Kidney glomerular epithelial cell (primary cell): ENCODE data around the gene ATP13A3.
"Not testable (repeated sequence)": the region's sequence is repeated elsewhere in the genome, so short reads cannot be mapped to it uniquely, and the experiment has no call there.

Experiments used
- DNase-seq: peaks from one replicate; lab custom pipeline; 2025; lab: John Stamatoyannopoulos, UW

Gene ATP13A3

DNA sequence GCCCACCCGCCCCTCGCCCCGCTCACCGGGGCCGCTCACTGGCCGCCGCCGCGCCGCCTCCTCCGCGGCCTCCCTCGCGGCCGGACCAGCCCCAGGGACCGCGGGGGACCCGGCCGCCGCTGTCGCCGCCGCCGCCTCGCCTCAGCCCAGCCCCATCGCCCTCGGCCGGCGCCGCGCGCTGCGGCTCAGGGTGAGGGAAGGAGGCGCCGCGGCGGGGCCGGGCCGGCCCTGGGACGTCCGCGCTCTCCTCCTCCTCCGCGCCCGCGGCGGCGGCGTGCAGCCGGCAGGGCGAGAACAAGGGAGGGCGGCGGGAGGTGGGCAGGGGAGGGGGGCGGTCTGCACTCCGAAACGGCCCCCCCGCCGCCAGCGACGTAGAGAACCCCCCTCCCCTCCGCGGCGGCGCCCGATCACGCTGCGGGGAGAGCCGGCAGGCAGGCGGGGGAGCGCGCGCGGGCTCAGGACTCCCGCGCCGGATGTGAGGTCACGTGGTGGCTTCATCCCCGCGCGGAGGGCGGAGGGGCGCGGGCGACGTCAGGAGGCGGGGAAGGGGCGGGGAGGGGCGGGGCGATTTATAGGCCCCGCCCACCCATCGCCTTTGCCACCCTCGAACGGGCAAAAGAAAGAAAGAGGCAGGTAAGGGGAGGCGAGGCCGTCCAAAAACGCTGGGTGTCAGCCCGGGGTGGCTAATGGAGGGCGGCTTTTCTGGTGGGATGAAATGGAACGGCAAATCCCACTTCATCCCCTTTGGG is at the start of gene ATP13A3:
TSS of gene ATP13A3 (minus strand) at position 463 of the 749 bp plus-strand sequence. CDS start 24,812 bp downstream, outside the sequence.
- DNase-seq: peak; percentile 62

DNA sequence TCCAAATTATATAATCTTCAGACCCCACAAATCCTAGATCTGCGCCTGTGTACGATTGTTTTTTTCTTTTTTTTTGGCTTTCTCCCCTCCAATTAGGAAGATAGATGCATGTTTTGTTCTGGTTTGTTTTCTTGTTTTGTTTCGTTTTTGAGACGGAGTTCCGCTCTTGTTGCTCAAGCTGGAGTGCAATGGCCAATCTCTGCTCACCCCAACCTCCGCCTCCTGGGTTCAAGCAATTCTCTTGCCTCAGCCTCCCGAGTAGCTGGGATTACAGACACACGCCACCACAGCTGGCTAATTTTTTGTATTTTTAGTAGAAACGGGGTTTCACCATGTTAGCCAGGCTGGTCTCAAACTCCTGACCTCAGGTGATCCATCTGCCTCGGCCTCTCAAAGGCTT is 48.4 kb upstream of the ATP13A3 start:
- not testable (repeated sequence) for DNase-seq

DNA sequence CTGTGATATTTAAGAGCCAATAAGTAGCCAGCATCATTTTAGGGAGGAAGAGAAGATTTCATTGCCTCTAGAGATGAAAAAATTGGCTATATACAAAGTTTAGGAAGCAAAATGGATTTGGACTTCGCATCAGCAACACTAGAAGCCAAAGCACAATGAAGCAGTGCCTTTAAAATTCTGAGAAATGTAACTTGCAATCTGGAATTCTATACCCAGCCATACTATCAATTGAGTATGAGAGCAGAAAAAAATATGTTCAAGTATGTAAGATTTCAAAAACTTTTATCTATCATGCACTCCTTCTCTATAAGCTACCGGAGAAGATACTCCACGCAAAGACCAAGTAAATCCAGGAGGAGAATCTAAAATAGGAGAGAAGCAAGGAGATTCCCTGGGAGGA is 47.4 kb upstream of the ATP13A3 start:
- no peak for DNase-seq

DNA sequence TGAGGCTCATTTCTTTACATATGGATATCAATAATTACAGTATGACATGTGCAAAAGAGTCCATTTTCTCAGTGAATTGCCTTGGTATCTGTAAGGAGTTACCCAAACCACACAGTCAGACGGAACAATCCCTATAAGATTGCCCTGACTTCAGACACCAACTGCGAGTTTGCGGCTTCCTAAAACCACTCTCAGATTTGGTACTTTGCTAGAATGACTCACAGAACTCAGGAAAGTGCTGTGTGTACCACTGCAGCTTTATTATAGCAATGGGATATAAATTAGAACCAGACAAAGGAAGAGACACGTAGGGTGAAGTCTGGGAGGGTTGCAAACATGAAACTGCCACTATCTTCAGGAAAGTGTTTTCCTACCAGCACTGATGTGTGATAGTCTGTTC is 45.8 kb upstream of the ATP13A3 start:
- no peak for DNase-seq

DNA sequence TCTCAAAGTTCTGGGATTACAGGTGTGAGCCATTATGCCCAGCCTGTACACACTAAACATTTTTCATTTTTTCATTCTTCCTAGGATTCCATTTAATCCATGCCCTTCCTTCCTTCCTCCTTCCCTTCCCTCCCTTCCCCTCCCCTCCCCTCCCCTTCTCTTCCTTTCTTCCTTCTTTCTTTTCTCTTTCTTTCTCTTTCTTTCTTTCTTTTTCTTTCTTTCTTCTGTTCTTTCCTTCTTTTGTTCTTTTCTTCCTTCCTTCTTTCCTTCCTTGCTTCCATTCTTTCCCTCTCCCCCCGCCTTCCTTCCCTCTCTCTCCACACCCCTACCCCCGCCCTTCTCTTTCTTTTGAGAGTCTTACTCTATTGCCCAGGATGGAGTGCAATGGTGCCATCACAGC is 40.9 kb upstream of the ATP13A3 start:
- DNase-seq: no peak

DNA sequence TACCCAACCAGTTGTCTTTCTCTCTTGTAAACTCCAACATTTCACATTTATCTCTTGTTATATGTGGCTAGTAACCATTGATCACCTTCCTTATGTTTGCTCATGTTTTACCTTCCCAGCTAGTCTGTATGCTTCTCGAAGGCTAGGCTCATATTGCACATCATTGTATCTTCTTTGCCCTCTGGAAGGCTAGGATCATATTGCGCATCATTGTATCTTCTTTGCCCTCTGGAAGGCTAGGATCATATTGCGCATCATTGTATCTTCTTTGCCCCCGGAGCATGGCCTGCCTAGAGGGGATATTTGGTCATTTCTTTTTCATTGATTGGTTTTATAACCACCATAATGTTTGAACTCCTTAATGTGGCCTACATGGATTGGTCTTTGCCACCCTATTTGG is 39.4 kb upstream of the ATP13A3 start:
- no peak for DNase-seq

DNA sequence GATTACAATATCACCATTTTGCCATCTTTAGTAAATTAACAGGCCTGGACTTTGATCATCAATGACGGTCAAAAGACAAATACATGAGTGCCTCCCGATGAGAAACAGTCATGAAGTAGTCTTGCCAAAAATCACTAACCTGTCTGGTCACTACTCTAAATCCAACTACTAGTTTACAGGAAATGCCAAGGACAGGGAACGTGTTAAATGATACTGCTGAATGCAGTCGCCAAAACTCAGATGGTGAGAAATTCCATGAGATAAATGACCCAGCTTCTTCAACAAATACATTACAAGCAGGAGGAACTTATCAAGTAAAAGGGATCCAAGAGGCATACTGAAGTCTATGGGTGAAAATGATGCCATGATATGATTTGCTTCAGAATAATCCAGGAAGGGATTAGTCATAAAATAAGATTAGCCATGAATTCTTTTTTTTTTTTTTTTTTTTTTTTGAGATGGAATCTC is 35.8 kb upstream of the ATP13A3 start:
- DNase-seq: no peak

DNA sequence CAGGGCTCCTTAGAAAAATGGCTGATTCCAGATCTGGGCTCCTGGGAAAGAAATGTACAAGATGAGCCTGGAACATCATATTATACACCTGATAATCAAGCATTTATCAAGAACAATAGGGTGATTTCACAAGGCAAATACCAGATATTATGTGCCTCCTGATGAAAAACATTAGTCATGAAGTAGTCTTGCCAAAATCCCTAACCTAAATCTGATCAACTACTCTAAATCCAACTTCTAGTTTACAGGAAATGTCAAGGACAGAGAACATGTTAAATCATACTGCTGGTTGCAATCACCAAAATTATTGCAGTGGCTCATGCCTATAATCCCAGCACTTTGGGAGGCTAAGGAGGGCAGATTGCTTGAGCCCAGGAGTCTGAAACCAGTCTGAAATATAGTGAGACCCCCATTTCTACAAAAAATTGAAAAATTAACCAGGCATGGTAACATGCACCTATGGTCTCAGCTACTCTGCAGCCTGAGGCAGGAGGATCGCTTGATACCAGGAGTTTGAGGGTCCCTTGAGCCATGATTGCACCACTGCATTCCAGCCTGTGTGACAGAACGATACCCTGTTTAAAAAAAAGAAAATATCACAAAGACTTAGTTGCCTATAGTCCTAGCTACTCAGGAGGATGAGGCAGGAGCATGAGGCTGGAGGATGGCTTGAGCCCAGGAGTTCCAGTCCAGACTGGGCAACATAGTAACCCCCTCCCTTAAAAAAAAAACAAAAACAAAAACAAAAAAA is 34.9 kb upstream of the ATP13A3 start:
- peak; percentile 11 for DNase-seq

DNA sequence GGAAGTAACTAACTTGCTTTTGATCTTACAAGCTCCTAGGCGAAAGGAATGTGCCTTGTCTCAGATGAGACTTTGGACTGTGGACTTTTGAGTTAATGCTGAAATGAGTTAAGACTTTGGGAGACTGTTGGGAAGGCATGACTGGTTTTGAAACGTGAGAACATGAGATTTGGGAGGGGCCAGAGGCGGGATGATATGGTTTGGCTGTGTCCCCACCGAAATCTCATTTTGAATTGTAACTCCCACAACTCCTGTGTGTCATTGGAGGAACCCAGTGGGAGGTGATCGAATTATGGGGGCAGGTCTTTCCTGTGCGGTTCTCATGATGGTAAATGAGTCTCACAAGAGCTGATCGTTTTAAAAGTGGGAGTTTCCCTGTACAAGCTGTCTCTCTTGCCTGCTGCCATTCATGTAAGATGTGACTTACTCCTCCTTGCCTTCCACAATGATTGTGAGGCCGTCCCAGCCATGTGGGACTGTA is 33.9 kb upstream of the ATP13A3 start:
- peak; percentile 33 for DNase-seq

DNA sequence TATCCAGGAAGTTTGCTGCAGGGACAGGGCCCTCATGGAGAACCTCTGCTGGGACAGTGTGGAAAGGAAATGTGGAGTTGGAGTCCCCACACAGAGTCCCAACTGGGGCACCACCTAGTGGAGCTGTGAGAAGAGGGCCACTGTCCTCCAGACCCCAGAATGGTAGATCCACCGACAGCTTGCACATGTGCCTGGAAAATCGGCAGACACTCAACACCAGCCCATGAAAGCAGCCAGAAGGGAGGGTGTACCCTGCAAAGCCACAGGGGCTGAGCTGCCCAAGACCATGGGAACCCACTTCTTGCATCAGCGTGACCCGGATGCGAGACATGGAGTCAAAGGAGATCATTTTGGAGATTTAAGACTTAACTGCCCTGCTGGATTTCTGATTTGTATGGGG is 33.4 kb upstream of the ATP13A3 start:
- not testable (repeated sequence) for DNase-seq

DNA sequence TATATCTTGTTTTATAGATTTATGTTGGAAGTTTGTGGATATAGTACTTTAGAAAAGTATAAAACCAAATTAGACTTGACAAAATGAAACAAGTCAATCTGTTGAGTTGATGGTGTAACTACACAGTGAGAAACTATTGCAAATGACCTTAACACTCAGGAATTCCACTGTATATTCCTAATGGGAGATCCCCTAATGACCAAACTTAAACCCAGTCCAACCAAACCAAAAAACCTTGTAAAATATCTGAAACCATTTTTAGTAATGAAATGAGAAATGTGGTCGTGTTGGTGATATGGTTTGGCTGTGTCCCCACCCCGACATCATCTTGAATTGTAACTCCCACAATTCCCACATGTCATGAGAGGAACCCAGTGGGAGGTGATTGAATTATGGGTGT is 31.9 kb upstream of the ATP13A3 start:
- DNase-seq: peak; percentile 36

DNA sequence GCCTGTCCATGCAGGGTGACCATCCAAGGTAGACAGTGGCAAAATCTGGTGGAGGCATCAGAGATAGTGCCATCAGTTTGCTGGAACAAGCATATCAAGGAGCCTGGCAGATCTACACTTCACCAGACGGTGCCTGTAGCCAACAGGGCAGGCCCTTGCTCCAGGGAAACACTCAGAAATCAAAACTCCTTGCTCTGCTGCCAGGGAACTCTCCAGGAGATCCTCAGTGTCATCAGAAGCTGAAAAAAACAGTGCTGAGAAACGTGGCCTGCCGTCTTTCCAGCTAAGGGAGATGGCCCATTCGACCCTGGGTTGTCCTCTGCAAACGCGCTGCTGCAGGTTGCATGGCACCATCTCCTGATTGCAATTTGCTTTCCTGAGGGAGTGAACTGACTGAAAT is 30.5 kb upstream of the ATP13A3 start:
- no peak for DNase-seq

DNA sequence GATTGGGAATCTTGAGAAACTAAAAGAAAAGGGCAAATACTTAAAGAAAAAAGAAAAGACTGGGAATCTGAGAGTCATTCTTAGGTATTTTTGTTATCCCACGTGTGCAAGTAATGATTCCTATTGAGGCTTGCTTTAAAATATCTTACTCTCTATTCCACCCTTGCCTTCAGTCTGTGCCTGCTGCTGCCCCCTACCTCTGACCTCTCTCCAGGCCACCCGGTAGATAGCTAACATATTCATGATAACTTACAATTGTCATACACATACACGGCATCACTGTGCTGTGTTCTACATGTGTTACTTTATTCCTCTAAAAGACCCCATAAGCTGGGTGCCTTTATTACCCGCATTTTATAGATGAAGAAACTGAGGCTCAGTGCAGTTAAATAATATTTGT is 27.8 kb upstream of the ATP13A3 start:
- DNase-seq: no peak

DNA sequence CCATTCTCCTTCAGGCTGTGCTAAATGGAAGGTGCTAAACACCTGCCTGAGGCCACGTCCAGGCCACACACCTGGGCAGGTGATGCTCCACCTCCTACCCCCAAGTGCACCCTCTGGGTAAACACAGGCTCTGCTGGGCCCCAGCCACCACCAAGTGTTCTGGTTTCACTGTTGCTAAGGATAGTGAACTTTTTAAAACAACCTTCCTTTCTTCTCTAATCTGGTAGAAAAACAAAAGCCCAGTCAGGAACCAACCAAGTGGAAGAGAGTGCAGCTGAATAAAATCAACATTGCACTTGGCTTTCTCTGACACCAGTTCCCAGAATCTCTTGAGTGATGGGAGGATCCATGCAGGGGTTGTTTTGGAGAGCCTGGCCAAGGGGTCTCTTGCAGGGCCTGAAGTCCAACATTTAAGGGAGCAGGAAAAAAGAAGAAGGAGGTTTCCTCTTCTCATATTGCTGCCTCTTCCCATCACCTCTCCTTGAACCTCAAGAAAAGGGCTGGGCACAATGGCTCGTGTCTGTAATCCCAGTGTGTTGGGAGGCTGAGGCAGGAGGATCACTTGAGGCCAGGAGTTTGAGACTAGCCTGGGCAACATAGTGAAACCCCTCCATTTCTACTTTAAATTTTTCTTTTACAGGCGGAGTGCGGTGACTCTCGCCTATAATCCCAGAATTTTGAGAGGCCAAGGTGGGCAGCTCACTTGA is 26.2 kb upstream of the ATP13A3 start:
- DNase-seq: peak; percentile 70

DNA sequence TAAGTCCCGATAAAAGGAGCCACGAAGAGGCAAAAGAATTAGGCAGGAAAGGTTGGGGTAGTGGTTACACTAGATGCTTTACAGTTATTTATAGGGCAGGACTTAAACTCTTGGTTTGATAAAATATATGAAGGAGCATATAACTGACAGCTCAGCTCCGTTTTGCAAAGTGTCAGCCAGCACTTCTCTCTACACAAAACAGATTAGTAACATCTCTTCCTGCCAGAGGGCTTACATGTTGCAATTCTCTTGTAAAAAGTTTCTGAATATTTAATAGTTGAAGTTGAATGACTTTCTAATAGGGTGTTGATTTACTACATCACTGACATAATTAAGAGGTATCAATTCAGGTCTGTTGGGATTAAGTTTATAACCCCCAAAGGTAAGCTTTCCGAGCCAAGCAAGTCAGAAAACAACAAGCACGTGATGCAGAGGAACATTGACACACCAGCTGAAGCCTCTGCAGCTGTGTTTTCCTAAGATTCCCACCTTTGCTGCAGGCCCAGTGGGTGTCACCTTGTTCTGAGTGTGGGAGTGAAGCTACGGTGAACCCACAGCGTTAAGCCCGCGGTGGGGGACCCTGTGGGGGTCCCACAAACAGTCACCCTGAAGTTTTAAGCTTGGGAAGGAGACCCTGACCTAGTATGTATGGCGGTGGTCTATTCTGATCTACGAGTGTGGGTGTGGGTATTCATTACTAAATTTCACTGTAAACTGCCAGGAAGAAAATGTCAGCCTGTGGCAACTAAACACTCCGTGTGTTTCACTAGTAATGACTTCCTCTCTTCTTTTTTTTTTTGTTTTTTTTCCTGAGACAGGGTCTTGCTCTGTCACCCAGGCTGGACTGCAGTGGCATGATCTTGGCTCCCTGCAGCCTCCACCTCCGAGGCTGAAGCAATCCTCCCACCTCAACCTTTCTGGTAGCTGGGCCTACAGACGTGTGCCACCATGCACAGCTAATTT is 22.0 kb upstream of the ATP13A3 start:
- DNase-seq: no peak

DNA sequence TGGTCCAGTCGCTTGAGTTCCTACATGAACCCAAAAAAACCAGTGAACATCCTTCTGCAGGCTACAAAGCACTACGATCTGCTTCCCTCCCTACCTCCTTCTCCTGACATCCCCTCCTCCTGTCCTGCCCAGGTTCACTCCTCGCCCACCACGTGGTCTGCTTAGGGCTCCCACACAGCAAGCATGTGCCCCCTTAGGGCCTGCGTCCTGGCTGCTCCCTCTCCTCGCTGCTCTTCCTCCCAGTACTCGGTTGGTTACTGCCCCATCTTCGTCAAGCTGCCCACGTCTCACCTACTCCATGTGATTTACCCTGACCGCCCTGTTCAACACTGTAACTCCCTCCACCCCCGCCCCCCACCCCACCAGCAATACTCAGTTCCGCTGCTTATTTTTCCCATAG is 20.8 kb upstream of the ATP13A3 start:
- DNase-seq: no peak

DNA sequence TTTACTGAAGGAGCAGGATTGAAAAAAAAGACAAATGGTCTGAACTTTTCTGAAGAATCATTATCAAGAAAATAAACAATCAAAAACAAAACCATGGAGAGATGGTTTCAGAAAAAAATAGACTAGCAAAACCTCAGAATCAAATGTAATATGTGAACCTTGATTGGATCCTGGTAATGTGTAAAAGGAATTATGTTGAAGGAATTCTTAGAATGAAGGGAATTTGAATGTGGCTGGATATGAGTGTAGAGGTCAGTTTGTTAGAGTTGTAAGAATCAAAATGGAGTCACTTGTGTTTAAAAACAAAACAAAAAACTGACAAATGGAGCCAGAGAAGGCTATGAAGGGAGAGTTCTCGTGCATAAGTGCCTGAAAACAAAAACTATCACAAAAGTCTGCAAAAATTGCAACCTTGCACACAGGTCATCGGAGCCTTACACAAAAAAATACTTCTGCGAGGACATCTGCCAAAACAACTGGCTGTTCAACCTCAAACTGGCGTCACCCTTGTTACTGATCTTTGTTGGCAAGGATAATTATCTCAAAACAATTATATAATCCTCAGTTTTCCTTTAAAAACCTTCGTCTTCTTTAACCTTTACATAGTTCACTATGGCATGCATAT is 19.1 kb upstream of the ATP13A3 start:
- no peak for DNase-seq

DNA sequence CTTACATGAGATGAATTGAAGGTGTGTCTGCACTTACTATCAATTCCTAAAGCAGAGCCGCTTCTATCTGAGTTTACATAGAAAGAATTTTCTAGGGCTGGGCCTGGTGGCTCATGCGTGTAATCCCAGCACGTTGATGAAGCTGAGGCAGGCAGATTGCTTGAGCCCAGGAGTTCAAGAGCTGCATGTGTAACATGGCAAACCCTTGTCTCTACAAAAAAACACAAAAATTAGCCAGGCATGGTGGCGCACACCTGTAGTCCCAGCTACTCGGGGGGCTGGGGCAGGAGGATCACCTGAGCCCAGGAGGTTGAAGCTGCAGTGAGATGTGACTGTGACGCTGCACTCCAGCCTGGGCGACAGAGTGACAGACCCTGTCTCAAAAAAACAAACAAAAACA is 18.1 kb upstream of the ATP13A3 start:
- no peak for DNase-seq

DNA sequence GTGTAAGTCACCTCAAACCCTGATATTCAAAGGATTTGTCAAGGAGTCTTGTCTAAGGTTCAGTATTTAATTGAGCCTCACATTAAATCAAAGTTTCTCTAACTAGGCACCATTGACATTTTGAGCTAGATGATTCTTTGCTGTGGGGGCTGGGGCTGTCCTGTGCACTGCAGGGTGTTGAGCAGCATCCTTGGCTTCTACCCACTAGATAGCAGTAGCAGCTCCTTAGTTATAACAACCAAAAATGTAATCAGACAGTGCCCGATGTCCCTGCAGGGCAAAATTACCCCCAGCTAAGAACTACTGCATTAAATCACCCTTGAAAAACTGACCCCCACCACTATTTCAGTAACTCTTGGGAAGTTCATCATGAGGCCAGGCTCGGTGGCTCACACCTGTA is 17.3 kb upstream of the ATP13A3 start:
- DNase-seq: no peak

DNA sequence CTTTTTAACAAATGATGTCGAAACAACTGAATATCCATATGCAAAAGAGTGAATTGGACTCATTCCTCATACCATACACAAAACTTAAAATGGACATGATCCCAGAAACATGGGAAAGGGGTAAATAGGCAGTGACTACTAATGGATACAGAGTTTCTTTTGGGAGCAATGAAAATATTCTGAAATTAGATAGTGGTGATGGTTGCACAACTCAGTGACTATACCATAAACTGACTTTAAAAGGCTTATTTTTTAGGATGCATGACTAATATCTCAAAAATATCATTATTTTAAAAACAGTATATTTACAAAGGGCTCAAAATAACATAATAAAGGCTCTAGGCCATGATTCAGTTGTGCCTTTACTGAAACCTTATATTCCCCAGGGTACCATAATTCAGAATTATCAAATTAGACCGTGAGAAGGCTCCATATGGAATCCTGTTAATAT is 16.3 kb upstream of the ATP13A3 start:
- DNase-seq: no peak

DNA sequence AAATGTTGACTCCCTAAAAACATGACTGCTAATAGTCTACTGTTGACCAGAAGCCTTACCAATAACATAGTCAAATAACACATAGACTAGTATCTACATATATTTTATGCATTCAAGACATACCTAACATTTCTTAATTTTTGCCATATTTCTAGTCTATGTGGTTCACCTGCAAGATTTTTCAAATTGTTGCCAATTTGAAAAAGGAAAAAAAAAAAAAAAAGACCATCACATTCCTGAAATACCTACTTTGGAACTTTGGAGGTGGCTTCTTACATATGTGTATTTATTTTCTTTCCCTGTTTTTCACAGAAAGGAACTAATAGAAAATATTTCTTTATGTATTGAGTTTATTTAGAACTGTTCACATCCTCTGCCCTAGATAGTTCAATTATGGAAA is 13.4 kb upstream of the ATP13A3 start:
- no peak for DNase-seq
